ENCODE data around the gene OSBPL10. TPM values are rescaled to one million over a fixed set of nuclear protein-coding genes. Genes with fewer than 3 reads are reported as not detected.

The OSBPL10 gene
- total RNA-seq, 1 experiment from 2014 or later = 2.3 TPM

DNA sequence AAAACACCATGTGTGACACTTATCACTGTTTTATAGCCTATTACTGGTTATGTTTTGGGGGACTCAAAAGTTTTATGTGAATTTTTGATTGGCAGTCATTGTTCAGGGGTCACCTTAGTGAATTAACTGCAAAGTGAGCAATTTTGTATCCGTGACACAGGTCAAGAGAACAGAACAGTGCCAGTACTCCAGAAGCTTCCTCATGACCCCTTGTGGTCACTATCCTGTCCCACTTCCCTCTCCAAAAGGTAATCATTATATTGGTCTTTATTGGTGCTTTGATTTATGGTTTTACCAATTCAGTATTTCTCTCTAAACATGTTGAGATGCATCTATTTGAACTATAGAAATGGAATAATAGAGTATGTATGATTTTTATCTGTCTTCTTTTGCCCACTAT lies 341.2 kb downstream of the OSBPL10 start:
- intact Hi-C loops (cut with micrococcal nuclease; ENCODE audit: unreplicated experiment) = no loop called here
- H3K27ac ChIP-seq (ENCODE audit: low read depth, low read length, poor library complexity, severe bottlenecking) = no peak overlapping the region
- POLR2A ChIA-PET (ENCODE audit: low non-redundant PET) = no interaction called here
- BruUV-seq (replicated peaks) = no TSS peak
- H3K4me3 ChIP-seq (ENCODE audit: low read depth, low read length, poor library complexity, severe bottlenecking) = no peak overlapping the region
- H3K36me3 ChIP-seq (ENCODE audit: insufficient read depth, low read length, poor library complexity, severe bottlenecking) = peaks cover 6% of the 10 kb centered on the region
- no peaks in the 10 kb centered on the region for H3K27me3 ChIP-seq (replicated peaks; ENCODE audit: insufficient read depth, low read depth, low read length, poor library complexity)
- no peaks in the 10 kb centered on the region for H3K4me1 ChIP-seq (ENCODE audit: insufficient read depth, low read length, poor library complexity, severe bottlenecking)
- no peaks in the 10 kb centered on the region for H3K9me3 ChIP-seq (ENCODE audit: low read depth, low read length, poor library complexity, severe bottlenecking)
- CTCF ChIA-PET = no interaction called here
- TF ChIP-seq EZH2 (IDR thresholded peaks at IDR 0.05; ENCODE audit: borderline replicate concordance, low read depth, low read length, poor library complexity, severe bottlenecking) = no peak
- TF ChIP-seq, protein P1, sequence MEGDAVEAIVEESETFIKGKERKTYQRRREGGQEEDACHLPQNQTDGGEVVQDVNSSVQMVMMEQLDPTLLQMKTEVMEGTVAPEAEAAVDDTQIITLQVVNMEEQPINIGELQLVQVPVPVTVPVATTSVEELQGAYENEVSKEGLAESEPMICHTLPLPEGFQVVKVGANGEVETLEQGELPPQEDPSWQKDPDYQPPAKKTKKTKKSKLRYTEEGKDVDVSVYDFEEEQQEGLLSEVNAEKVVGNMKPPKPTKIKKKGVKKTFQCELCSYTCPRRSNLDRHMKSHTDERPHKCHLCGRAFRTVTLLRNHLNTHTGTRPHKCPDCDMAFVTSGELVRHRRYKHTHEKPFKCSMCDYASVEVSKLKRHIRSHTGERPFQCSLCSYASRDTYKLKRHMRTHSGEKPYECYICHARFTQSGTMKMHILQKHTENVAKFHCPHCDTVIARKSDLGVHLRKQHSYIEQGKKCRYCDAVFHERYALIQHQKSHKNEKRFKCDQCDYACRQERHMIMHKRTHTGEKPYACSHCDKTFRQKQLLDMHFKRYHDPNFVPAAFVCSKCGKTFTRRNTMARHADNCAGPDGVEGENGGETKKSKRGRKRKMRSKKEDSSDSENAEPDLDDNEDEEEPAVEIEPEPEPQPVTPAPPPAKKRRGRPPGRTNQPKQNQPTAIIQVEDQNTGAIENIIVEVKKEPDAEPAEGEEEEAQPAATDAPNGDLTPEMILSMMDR (conservative IDR thresholded peaks at IDR 0.05; ENCODE audit: low read depth, low read length) = no peak
- DNase-seq (ENCODE audit: low spot score) = no peak

DNA sequence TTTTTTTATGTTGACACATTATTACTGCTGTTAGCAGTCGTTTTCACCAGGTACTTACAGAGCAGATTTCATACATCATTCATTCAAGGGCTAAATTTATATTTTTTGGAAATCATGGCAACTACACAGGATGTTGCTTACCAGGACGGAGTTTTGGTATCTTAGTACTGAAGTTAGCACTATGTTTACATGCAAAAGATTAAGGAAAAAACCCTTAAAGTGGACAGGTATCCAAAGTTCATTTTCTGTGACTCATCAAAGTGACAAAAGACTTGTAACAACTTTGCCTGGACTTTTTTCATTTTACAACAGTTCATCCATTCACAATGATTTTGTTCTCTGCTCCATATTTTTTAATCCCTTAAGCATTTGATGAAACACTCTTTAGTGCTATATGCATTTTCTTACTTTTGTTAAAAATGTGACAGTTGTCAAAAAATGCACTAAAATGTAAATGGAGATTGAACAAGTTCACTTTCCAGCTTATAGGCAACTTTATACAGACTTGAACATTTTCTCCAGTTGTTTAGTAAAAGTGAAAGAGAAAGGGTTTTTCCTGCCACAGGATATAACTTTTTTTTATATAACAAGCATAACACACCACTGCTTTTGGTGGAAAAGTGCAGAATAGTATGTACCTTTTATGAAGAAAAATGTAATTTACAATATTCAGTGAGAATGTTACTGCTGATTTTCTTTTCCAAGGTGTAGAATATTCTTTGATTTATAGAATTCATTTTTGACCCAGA lies 344.2 kb downstream of the OSBPL10 start:
- TSS peak; percentile 41 for BruUV-seq (replicated peaks)
- no peak overlapping the region for H3K4me3 ChIP-seq (ENCODE audit: low read depth, low read length, poor library complexity, severe bottlenecking)
- H3K36me3 ChIP-seq (ENCODE audit: insufficient read depth, low read length, poor library complexity, severe bottlenecking) = peaks cover 13% of the 10 kb centered on the region
- CTCF ChIA-PET = no interaction called here
- POLR2A ChIA-PET (ENCODE audit: low non-redundant PET) = interaction anchor here (0.7 kb wide), 1 partner anchor 9 kb away, joined by 3 read pairs; no protein-coding TSS in a partner anchor
- no peak for DNase-seq (ENCODE audit: low spot score)
- no peaks in the 10 kb centered on the region for H3K27me3 ChIP-seq (replicated peaks; ENCODE audit: insufficient read depth, low read depth, low read length, poor library complexity)
- no peaks in the 10 kb centered on the region for H3K4me1 ChIP-seq (ENCODE audit: insufficient read depth, low read length, poor library complexity, severe bottlenecking)
- H3K27ac ChIP-seq (ENCODE audit: low read depth, low read length, poor library complexity, severe bottlenecking) = no peak overlapping the region
- TF ChIP-seq, protein P1 (conservative IDR thresholded peaks at IDR 0.05; ENCODE audit: low read depth, low read length) = no peak
- TF ChIP-seq EZH2 (IDR thresholded peaks at IDR 0.05; ENCODE audit: borderline replicate concordance, low read depth, low read length, poor library complexity, severe bottlenecking) = no peak
- intact Hi-C loops (cut with micrococcal nuclease; ENCODE audit: unreplicated experiment) = no loop called here
- no peaks in the 10 kb centered on the region for H3K9me3 ChIP-seq (ENCODE audit: low read depth, low read length, poor library complexity, severe bottlenecking)

DNA sequence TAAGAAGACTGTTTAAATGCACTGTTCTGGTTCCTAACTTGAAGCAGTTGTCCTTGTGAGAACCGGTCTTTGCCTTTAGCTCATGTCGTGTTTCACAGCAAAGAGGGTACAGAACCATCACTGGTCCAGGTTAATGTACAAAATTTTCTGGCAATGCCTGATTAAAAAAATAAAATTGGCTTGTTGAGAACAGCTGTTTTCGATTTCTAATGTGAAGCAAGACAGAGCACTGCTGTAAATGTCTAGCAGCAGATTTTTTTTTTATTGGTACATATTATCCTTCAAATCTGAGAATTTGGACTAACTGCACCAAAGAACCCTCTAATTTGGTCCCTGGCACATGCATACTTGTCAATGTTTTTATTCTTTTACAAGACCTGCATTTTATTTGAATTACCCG lies 345.0 kb downstream of the OSBPL10 start:
- no peaks in the 10 kb centered on the region for H3K27me3 ChIP-seq (replicated peaks; ENCODE audit: insufficient read depth, low read depth, low read length, poor library complexity)
- H3K4me1 ChIP-seq (ENCODE audit: insufficient read depth, low read length, poor library complexity, severe bottlenecking) = no peaks in the 10 kb centered on the region
- no peak overlapping the region for H3K27ac ChIP-seq (ENCODE audit: low read depth, low read length, poor library complexity, severe bottlenecking)
- intact Hi-C loops (cut with micrococcal nuclease; ENCODE audit: unreplicated experiment) = no loop called here
- peaks cover 13% of the 10 kb centered on the region for H3K36me3 ChIP-seq (ENCODE audit: insufficient read depth, low read length, poor library complexity, severe bottlenecking)
- ChIA-PET POLR2A (ENCODE audit: low non-redundant PET) (no interaction called here), CTCF (no interaction called here)
- no peaks in the 10 kb centered on the region for H3K9me3 ChIP-seq (ENCODE audit: low read depth, low read length, poor library complexity, severe bottlenecking)
- BruUV-seq (replicated peaks) = no TSS peak
- DNase-seq (ENCODE audit: low spot score) = no peak
- TF ChIP-seq EZH2 (IDR thresholded peaks at IDR 0.05; ENCODE audit: borderline replicate concordance, low read depth, low read length, poor library complexity, severe bottlenecking) = no peak
- TF ChIP-seq, protein P1 (conservative IDR thresholded peaks at IDR 0.05; ENCODE audit: low read depth, low read length) = no peak
- H3K4me3 ChIP-seq (ENCODE audit: low read depth, low read length, poor library complexity, severe bottlenecking) = no peak overlapping the region
